HK-2 (cell line): ENCODE measurements around the gene TSPAN1.
"Not testable (repeated sequence)": the region's sequence is repeated elsewhere in the genome, so short reads cannot be mapped to it uniquely, and the experiment has no call there.

Source experiments
- DNase-seq: peaks from one replicate; pipeline ENCODE4 v3.0.0-alpha.2; 2018; ENCODE audit not compliant: unreplicated experiment

The TSPAN1 gene

DNA sequence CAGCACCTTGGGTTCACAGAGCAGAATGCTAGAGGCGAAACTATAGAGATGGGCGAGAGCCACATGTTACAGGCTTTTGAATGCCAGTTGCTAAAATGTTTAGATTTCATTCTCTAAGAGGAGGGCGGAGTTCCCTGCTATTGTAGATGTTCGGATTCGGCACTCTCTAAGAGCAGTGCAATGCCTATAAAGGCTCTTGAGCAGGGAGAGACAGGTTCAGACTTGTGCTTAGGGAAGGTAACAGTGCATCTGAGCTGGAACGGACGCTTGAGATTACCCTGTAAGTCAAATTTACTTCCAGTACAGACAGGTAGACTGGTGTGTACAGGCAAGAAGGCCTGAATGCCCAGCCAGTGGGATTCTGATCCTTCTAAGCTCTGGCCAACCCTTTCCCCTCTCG, 43.6 kb downstream of the TSPAN1 start:
- no peak for DNase-seq

GRCh38 chr1:46219551-46220520, 44.9 kb downstream of the TSPAN1 start:
- DNase-seq: no peak

- no peak for DNase-seq
Measured at GRCh38 chr1:46220808-46221207, 45.9 kb downstream of the TSPAN1 start.

DNA sequence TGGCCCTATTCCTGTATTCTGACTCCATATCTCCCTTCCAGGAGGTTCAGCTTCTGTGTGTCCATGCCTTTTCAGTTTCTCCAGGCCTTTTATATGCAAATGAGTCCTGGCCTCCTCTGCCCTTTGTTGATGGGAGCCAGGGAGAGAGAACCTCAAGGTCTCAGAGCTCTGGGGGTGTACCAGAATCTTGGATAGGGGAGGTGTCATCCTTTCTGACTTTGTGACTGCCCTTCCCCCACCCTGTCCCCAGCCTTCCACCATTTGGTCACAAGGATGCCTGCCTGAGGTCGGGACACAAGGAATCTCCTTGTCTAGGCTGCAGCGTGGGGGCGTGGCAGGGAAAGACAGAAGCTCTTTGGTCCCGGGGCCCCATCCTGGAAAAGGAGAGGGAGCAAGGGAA, 46.9 kb downstream of the TSPAN1 start:
- no peak for DNase-seq

- not testable (repeated sequence) for DNase-seq
Measured at GRCh38 chr1:46223055-46223454, 48.2 kb downstream of the TSPAN1 start.

DNA sequence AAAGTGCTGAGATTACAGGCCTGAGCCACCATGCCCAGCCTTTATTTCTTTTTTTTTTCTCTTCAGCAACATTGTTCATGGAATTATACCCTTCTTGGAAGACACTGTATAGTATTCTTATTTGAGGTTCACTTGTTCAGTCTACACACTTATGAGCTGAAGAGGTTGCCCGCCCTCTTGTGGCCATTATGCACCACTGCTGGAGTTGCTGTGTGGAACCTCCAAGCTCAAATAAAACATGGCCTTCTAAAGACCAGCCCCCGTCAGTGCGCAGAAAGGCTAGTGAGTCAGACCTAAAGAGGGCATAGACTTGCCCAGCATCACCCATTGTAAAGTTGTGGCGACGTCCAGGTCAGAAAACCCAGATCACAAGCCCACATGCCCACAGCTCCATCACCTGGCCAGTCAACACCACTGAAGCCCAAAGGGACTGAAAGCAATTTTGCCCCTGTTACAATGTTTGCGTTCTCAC, 48.6 kb downstream of the TSPAN1 start:
- DNase-seq: peak; percentile 80

GRCh38 chr1:46224966-46225365, 50.1 kb downstream of the TSPAN1 start:
- DNase-seq: no peak

DNA sequence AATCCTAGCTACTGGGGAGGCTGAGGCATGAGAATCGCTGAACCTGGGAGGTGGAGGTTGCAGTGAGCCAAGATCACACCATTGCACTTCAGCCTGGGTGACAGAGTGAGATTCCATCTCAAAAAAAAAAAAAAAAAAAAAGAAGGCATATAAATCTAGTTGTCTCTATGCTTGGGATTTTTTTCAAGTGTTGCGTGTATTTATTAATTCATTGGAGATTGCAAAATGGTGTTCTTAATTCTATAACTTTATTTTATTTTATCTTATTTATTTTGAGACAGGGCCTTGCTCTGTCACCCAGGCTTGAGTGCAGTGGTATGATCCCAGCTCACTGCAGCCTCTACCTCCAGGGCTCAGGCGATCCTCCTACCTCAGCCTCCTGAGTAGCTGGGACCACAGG, 56.3 kb downstream of the TSPAN1 start:
- not testable (repeated sequence) for DNase-seq
